HepG2 (cell line): ENCODE results near the gene CDK5RAP1. TPM values are rescaled to one million over a fixed set of nuclear protein-coding genes. Genes with fewer than 3 reads are reported as not detected.
A peak's percentile ranks its signal among the peaks of the same experiment; 100 is the strongest.

Source experiments
- ATAC-seq: fragments of 200-7000 bp; cut with Tn5 transposase; 3 replicates; pipeline ENCODE4 v1.9.1; 2020; ENCODE audit warnings: mild to moderate bottlenecking, moderate library complexity
- BruUV-seq: library from RNA; stranded (reverse); fragments of 400-500 nt; replicated peaks from 2 replicates; lab custom pipeline; 2021; lab: Mats Ljungman, UMichigan
- CTCF ChIA-PET: fragments of 300-600 bp; formaldehyde crosslinking; extraction: SDS; loops from one replicate; lab custom pipeline; 2021; ENCODE audit warnings: low total read pairs, inconsistent platforms, low intra/inter-chr PET ratio; lab: Yijun Ruan, JAX
- POLR2A ChIA-PET: fragments of 350-600 bp; sonication (Branson Sonifier 250); formaldehyde crosslinking; loops from one replicate; lab custom pipeline; 2020; ENCODE audit warnings: antibody characterized with exemption, inconsistent platforms; lab: Yijun Ruan, JAX
- DNase-seq: peaks from one replicate; pipeline ENCODE4 v3.0.0-alpha.2; 2015; ENCODE audit warnings: low spot score
- FAIRE-seq: peaks from 3 replicates; lab custom pipeline; 2011; peaks lifted over from hg19 to GRCh38; lab: Jason Lieb, UNC
- H2AFZ ChIP-seq: one replicate; pipeline ENCODE4 v1.6.1; 2011; ENCODE audit warnings: low read length, inconsistent platforms
- H3K27ac ChIP-seq: fragments of 300-600 bp; 3 replicates; pipeline ENCODE4 v1.8.0; 2011; ENCODE audit warnings: mixed run types, mild to moderate bottlenecking, mixed read lengths, low read length, inconsistent platforms; ENCODE audit not compliant: insufficient read depth; ENCODE audit errors: extremely low read length
- H3K27me3 ChIP-seq, 2 experiments: fragments of 200-600 bp in 1 of 2; 2 replicates in 1 of 2; 3 replicates in 1 of 2; pipeline versions ENCODE4 v1.6.0 to v1.8.0; 2011; ENCODE audit warnings: low read length in 2 of 2, mild to moderate bottlenecking in 2 of 2, moderate library complexity in 2 of 2, inconsistent platforms in 1 of 2; ENCODE audit not compliant: insufficient read depth in 2 of 2, control insufficient read depth in 1 of 2
- H3K36me3 ChIP-seq, 2 experiments: fragments of 200-600 bp in 1 of 2; replicated peaks in 1 of 2; 2 replicates in 1 of 2; 3 replicates in 1 of 2; pipeline versions ENCODE4 v1.5.1 to v1.8.0; 2011; ENCODE audit warnings: low read length in 2 of 2, inconsistent platforms in 1 of 2; ENCODE audit not compliant: insufficient read depth in 2 of 2, control insufficient read depth in 1 of 2
- H3K4me1 ChIP-seq: 2 replicates; pipeline ENCODE4 v1.5.1; 2012; ENCODE audit warnings: low read length, inconsistent platforms; ENCODE audit not compliant: insufficient read depth
- H3K4me2 ChIP-seq: 2 replicates; pipeline ENCODE4 v1.6.0; 2011; ENCODE audit warnings: low read depth, low read length, inconsistent platforms
- H3K4me3 ChIP-seq, 3 experiments: fragments of 200-600 bp in 1 of 3; sonication (generic), shearing (Covaris generic) in 1 of 3; replicated peaks in 1 of 3; 2 replicates each; pipeline ENCODE4 v1.5.1; 2011 to 2016; ENCODE audit warnings: low read length in 3 of 3, inconsistent platforms in 2 of 3, low read depth in 2 of 3, mild to moderate bottlenecking in 2 of 3, control low read depth in 1 of 3, mixed read lengths in 1 of 3; ENCODE audit not compliant: insufficient read depth in 1 of 3
- H3K79me2 ChIP-seq: one replicate; pipeline ENCODE4 v1.6.1; 2011; ENCODE audit warnings: low read length, inconsistent platforms; ENCODE audit not compliant: insufficient read depth
- H3K9ac ChIP-seq: 2 replicates; pipeline ENCODE4 v1.6.0; 2011; ENCODE audit warnings: mild to moderate bottlenecking, low read depth, low read length, inconsistent platforms; ENCODE audit not compliant: insufficient read depth
- H3K9me3 ChIP-seq: 2 replicates; pipeline ENCODE4 v1.5.1; 2012; ENCODE audit warnings: mild to moderate bottlenecking, low read length
- H4K20me1 ChIP-seq: 2 replicates; pipeline ENCODE4 v1.6.0; 2011; ENCODE audit warnings: inconsistent platforms, mild to moderate bottlenecking, low read length, moderate library complexity; ENCODE audit not compliant: insufficient read depth
- CREB1 ChIP-seq, 2 experiments: fragments of 450-650 bp in 1 of 2; IDR thresholded peaks; 2 replicates each; pipeline ENCODE4 v1.6.1; 2016 to 2017; ENCODE audit warnings: control low read depth in 1 of 2, mild to moderate bottlenecking in 1 of 2, missing compliant biosample characterization in 1 of 2, missing genetic modification characterization in 1 of 2
- JUND ChIP-seq: sonication (generic); formaldehyde crosslinking; IDR thresholded peaks from 2 replicates; pipeline ENCODE4 v1.8.0; 2022; ENCODE audit warnings: mild to moderate bottlenecking, missing genetic modification reagents
- NFKB2 ChIP-seq: sonication (generic); formaldehyde crosslinking; IDR thresholded peaks from 2 replicates; pipeline ENCODE4 v1.4.0; 2020; ENCODE audit warnings: missing genetic modification reagents, borderline replicate concordance
- SNAI1 ChIP-seq: sonication (generic); formaldehyde crosslinking; IDR thresholded peaks from 2 replicates; pipeline ENCODE4 v1.5.0; 2020; ENCODE audit warnings: mild to moderate bottlenecking, missing genetic modification reagents, borderline replicate concordance
- ZNF205 ChIP-seq: IDR thresholded peaks from 2 replicates; pipeline ENCODE4 v1.6.1; 2018; ENCODE audit warnings: missing biosample characterization, missing genetic modification reagents
- WGBS: methylation state at CpG from one replicate; pipeline ENCODE4 v1.1.6; 2017; ENCODE audit warnings: low lambda C conversion rate; 5-methylcytosine and 5-hydroxymethylcytosine counted together
- in situ Hi-C: cut with HindIII; loops from 2 replicates; pipeline ENCODE4 v1.10.0; 2017; ENCODE audit warnings: low pct_unique_long_range_greater_than_20kb; ENCODE audit not compliant: extremely low pct_ligation_motif_present
- intact Hi-C: fragments of 100-400 bp; cut with micrococcal nuclease; formaldehyde crosslinking; loops from one replicate; pipeline ENCODE4 v1.10.0; 2022; ENCODE audit not compliant: unreplicated experiment
- polyA plus RNA-seq, 8 experiments: library from polyadenylated mRNA; depleted of rRNA in 3 of 8; stranded (reverse) in 7 of 8; unstranded in 1 of 8; fragments of >200 nt; fragmentation: Illumina TruSeq in 4 of 8; extraction: Trizol in 4 of 8; gene quantifications; 2 replicates each; pipeline versions ENCODE4 v1.2.1 to v1.2.3, GENCODE V29; 2011 to 2016; ENCODE audit warnings: low read depth in 4 of 8, missing spikeins in 1 of 8, mixed read lengths in 1 of 8; ENCODE audit not compliant: insufficient read depth in 1 of 8
- total RNA-seq, 5 experiments: library from RNA; depleted of rRNA; stranded (reverse); fragments of >200 nt; fragmentation: Illumina TruSeq; extraction: Trizol; gene quantifications; 2 replicates each; pipeline ENCODE4 v1.2.3, GENCODE V29; 2016; ENCODE audit warnings: low read depth in 1 of 5
- TF ChIP-seq, protein P1 (sequence below): sonication (generic); formaldehyde crosslinking; IDR thresholded peaks from 2 replicates; pipeline ENCODE4 v1.5.1; 2020; ENCODE audit warnings: mild to moderate bottlenecking, moderate library complexity, missing genetic modification reagents
- TF ChIP-seq, protein P2 (sequence below): sonication (generic); formaldehyde crosslinking; IDR thresholded peaks from 2 replicates; pipeline ENCODE4; 2020; ENCODE audit warnings: missing genetic modification reagents, mild to moderate bottlenecking, borderline replicate concordance

The CDK5RAP1 gene
- total and polyA plus RNA-seq, 2 of the 13 experiments (the other 11 are each of a cell fraction or from before 2014, with no cell fraction given) = 53.6 to 98.2 TPM

DNA sequence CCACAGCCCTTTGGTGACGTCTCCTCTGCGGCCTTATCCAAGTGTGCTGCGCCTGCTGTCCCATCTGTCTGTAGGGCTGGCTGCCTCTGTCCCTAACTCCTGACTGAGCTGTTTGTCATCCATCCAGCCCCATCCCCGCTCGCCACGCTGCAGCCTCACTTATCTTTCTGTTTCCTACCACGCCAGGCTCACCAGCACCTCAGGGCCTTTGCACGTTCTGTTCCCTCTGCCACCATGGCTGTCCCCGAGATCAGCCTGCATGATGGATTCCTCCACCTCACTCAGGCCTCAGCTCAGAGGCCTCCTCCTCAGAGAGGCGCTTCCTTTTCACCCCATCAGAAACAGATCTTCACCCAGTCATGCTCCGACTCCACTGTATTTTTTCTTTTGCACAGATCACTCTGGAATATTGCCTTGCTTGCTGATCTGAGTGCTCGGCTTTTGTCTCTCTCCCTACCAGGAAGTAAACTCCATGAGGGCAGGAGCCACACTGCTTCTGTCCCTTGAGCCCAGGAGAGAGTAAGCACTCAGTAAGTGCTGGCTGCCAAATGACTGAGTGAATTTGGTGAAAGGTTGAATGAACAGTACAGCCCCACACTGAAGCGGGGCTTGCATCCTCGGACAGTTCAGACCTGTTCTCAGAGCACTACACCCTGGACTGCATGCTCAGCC lies 83.8 kb downstream of the CDK5RAP1 start:
- peaks cover 17 to 76% of the 10 kb centered on the region in 2 experiments for H3K27me3 ChIP-seq
- FAIRE-seq = no peak
- no peak overlapping the region for H3K4me3 ChIP-seq
- no peak overlapping the region for H2AFZ ChIP-seq
- H4K20me1 ChIP-seq = no peaks in the 10 kb centered on the region
- TF ChIP-seq SNAI1 (CRISPR knock-in tag) (no peak), CREB1 (IDR thresholded peaks at IDR 0.05) (no peak), CREB1 (CRISPR knock-in tag; IDR thresholded peaks at IDR 0.05) (no peak), NFKB2 (CRISPR knock-in tag) (peak; percentile 3; the same call in 1 of the 2 replicates), JUND (CRISPR knock-in tag) (no peak), ZNF205 (peak; percentile 74)
- TF ChIP-seq, protein P1, sequence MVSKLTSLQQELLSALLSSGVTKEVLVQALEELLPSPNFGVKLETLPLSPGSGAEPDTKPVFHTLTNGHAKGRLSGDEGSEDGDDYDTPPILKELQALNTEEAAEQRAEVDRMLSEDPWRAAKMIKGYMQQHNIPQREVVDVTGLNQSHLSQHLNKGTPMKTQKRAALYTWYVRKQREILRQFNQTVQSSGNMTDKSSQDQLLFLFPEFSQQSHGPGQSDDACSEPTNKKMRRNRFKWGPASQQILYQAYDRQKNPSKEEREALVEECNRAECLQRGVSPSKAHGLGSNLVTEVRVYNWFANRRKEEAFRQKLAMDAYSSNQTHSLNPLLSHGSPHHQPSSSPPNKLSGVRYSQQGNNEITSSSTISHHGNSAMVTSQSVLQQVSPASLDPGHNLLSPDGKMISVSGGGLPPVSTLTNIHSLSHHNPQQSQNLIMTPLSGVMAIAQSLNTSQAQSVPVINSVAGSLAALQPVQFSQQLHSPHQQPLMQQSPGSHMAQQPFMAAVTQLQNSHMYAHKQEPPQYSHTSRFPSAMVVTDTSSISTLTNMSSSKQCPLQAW (CRISPR knock-in tag) = 0 out of 2 replicates have a peak, but pooled peaks have one; percentile 26
- TF ChIP-seq, protein P2, sequence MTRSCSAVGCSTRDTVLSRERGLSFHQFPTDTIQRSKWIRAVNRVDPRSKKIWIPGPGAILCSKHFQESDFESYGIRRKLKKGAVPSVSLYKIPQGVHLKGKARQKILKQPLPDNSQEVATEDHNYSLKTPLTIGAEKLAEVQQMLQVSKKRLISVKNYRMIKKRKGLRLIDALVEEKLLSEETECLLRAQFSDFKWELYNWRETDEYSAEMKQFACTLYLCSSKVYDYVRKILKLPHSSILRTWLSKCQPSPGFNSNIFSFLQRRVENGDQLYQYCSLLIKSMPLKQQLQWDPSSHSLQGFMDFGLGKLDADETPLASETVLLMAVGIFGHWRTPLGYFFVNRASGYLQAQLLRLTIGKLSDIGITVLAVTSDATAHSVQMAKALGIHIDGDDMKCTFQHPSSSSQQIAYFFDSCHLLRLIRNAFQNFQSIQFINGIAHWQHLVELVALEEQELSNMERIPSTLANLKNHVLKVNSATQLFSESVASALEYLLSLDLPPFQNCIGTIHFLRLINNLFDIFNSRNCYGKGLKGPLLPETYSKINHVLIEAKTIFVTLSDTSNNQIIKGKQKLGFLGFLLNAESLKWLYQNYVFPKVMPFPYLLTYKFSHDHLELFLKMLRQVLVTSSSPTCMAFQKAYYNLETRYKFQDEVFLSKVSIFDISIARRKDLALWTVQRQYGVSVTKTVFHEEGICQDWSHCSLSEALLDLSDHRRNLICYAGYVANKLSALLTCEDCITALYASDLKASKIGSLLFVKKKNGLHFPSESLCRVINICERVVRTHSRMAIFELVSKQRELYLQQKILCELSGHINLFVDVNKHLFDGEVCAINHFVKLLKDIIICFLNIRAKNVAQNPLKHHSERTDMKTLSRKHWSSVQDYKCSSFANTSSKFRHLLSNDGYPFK = 0 out of 2 replicates have a peak, but pooled peaks have one; percentile 11
- CTCF ChIA-PET = no interaction called here
- H3K9ac ChIP-seq = no peak overlapping the region
- peaks cover 18% of the 10 kb centered on the region for H3K4me1 ChIP-seq
- WGBS = 44% methylated on average over 14 of the region's 14 CpGs
- ATAC-seq = peak; percentile 45
- intact Hi-C loops (no loop called here), in situ Hi-C loops (no loop called here)
- no peaks in the 10 kb centered on the region for H3K9me3 ChIP-seq
- H3K27ac ChIP-seq = no peak overlapping the region
- DNase-seq = no peak
- H3K79me2 ChIP-seq = no peaks in the 10 kb centered on the region
- no peak overlapping the region for H3K4me2 ChIP-seq
- BruUV-seq = no TSS peak
- POLR2A ChIA-PET = no interaction called here
- H3K36me3 ChIP-seq = no peaks in the 10 kb centered on the region
